Keratinocyte (primary cell): ENCODE data around the gene ERC2. TPM values are rescaled to one million over a fixed set of nuclear protein-coding genes. Genes with fewer than 3 reads are reported as not detected.

Experiments
- DNase-seq: peaks from one replicate; pipeline ENCODE4 v3.0.0-alpha.2; 2011; ENCODE audit warnings: low read depth, missing footprints, low spot score
- FAIRE-seq: peaks from 2 replicates; lab custom pipeline; 2011; peaks lifted over from hg19 to GRCh38; lab: Jason Lieb, UNC
- H2AFZ ChIP-seq: 2 replicates; pipeline ENCODE4 v1.6.0; 2012; ENCODE audit warnings: low read length, control low read depth, inconsistent platforms; ENCODE audit not compliant: control insufficient read depth
- H3K27ac ChIP-seq: 2 replicates; pipeline ENCODE4 v1.5.1; 2011; ENCODE audit warnings: low read length; ENCODE audit not compliant: control insufficient read depth, insufficient read depth
- H3K27me3 ChIP-seq: 3 replicates; pipeline ENCODE4 v1.6.0; 2011; ENCODE audit warnings: low read length; ENCODE audit not compliant: control insufficient read depth, insufficient read depth; ENCODE audit errors: extremely low read depth
- H3K36me3 ChIP-seq, 2 experiments: 2 replicates in 1 of 2; 3 replicates in 1 of 2; pipeline ENCODE4 v1.5.1; 2011; ENCODE audit warnings: low read length in 2 of 2, mild to moderate bottlenecking in 1 of 2; ENCODE audit not compliant: control insufficient read depth in 2 of 2, insufficient read depth in 2 of 2; ENCODE audit errors: extremely low read depth in 1 of 2
- H3K4me1 ChIP-seq: 3 replicates; pipeline ENCODE4 v1.5.1; 2011; ENCODE audit warnings: low read length; ENCODE audit not compliant: control insufficient read depth, insufficient read depth; ENCODE audit errors: extremely low read depth
- H3K4me2 ChIP-seq: 3 replicates; pipeline ENCODE4 v1.6.0; 2011; ENCODE audit warnings: low read depth, low read length; ENCODE audit not compliant: control insufficient read depth, insufficient read depth; ENCODE audit errors: extremely low read depth
- H3K4me3 ChIP-seq, 3 experiments: fragments of 200-600 bp in 1 of 3; sonication (generic) in 1 of 3; 2 replicates in 2 of 3; 3 replicates in 1 of 3; pipeline ENCODE4 v1.5.1; 2011 to 2016; ENCODE audit warnings: low read length in 3 of 3, mild to moderate bottlenecking in 3 of 3, control low read depth in 2 of 3, inconsistent platforms in 1 of 3, low read depth in 1 of 3, mixed read lengths in 1 of 3, mixed run types in 1 of 3, moderate library complexity in 1 of 3; ENCODE audit not compliant: control insufficient read depth in 2 of 3, insufficient read depth in 2 of 3; ENCODE audit errors: extremely low read depth in 1 of 3
- H3K79me2 ChIP-seq: 2 replicates; pipeline ENCODE4 v1.6.0; 2012; ENCODE audit warnings: low read length; ENCODE audit not compliant: control insufficient read depth, insufficient read depth
- H3K9ac ChIP-seq: 3 replicates; pipeline ENCODE4 v1.6.0; 2011; ENCODE audit warnings: low read length; ENCODE audit not compliant: control insufficient read depth, insufficient read depth; ENCODE audit errors: extremely low read depth
- H3K9me1 ChIP-seq: 3 replicates; pipeline ENCODE4 v1.6.0; 2011; ENCODE audit warnings: low read length; ENCODE audit not compliant: control insufficient read depth, insufficient read depth; ENCODE audit errors: extremely low read depth
- H3K9me3 ChIP-seq: 2 replicates; pipeline ENCODE4 v1.5.1; 2012; ENCODE audit warnings: low read depth, low read length; ENCODE audit not compliant: control insufficient read depth
- H4K20me1 ChIP-seq: 3 replicates; pipeline ENCODE4 v1.6.0; 2011; ENCODE audit warnings: low read length; ENCODE audit not compliant: control insufficient read depth, insufficient read depth; ENCODE audit errors: extremely low read depth
- CTCF ChIP-seq, 3 experiments: IDR thresholded peaks in 1 of 3; conservative IDR thresholded peaks in 1 of 3; optimal IDR thresholded peaks in 1 of 3; 2 replicates in 2 of 3; 3 replicates in 1 of 3; pipeline versions ENCODE3 to v1.5.1; 2011; ENCODE audit warnings: low read length in 3 of 3, mild to moderate bottlenecking in 3 of 3, moderate library complexity in 2 of 3, control low read depth in 1 of 3, inconsistent platforms in 1 of 3; ENCODE audit not compliant: insufficient read depth in 2 of 3; ENCODE audit errors: extremely low read depth in 1 of 3
- EZH2 ChIP-seq: IDR thresholded peaks from one replicate; pipeline ENCODE4 v1.6.1; 2012; ENCODE audit warnings: inconsistent platforms, mild to moderate bottlenecking, low read length, moderate library complexity
- dilution Hi-C: fragments of 300-500 bp; cut with MboI; formaldehyde crosslinking; loops from one replicate; pipeline ENCODE4 v1.7.0; 2020; ENCODE audit warnings: low sequenced_read_pairs; ENCODE audit not compliant: extremely low pct_ligation_motif_present
- polyA plus RNA-seq, 5 experiments: library from polyadenylated mRNA; depleted of rRNA in 3 of 5; stranded (reverse) in 3 of 5; stranded (forward) in 1 of 5; unstranded in 1 of 5; fragments of >200 nt; gene quantifications; 1 replicate in 1 of 5; 2 replicates in 3 of 5; 3 replicates in 1 of 5; pipeline versions ENCODE4 v1.2.1 to v1.2.3, GENCODE V29; 2011 to 2012; ENCODE audit warnings: missing spikeins in 2 of 5, low read depth in 1 of 5, low replicate concordance in 1 of 5

The ERC2 gene
- polyA plus RNA-seq, 1 donor (not counting 4 experiments of a cell fraction or from before 2014, with no cell fraction given) = 0.08 TPM

GRCh38 chr3:55771503-55771902 lies 696.8 kb downstream of the ERC2 start:
- no peaks in the 10 kb centered on the region for H3K36me3 ChIP-seq
- no peak overlapping the region for H3K4me3 ChIP-seq
- no peaks in the 10 kb centered on the region for H3K79me2 ChIP-seq
- dilution Hi-C loops = no loop called here
- H4K20me1 ChIP-seq = no peaks in the 10 kb centered on the region
- FAIRE-seq = no peak
- H3K9me1 ChIP-seq = no peaks in the 10 kb centered on the region
- no peak overlapping the region for H3K27ac ChIP-seq
- DNase-seq = no peak
- H3K4me2 ChIP-seq = no peak overlapping the region
- H3K4me1 ChIP-seq = no peaks in the 10 kb centered on the region
- H2AFZ ChIP-seq = no peak overlapping the region
- no peak overlapping the region for H3K9ac ChIP-seq
- TF ChIP-seq CTCF (optimal IDR thresholded peaks at IDR 0.05 in 1 of 3, IDR thresholded peaks at IDR 0.05 in 1 of 3, conservative IDR thresholded peaks at IDR 0.05 in 1 of 3; ENCODE audit: extremely low read depth in 1 of 3, insufficient read depth in 2 of 3, low read length in 3 of 3) (no peak), EZH2 (no peak)
- H3K27me3 ChIP-seq = no peaks in the 10 kb centered on the region
- no peaks in the 10 kb centered on the region for H3K9me3 ChIP-seq

GRCh38 chr3:55770077-55770476 lies 698.2 kb downstream of the ERC2 start:
- no peak overlapping the region for H3K4me3 ChIP-seq
- no peaks in the 10 kb centered on the region for H4K20me1 ChIP-seq
- TF ChIP-seq EZH2 (no peak), CTCF (optimal IDR thresholded peaks at IDR 0.05 in 1 of 3, IDR thresholded peaks at IDR 0.05 in 1 of 3, conservative IDR thresholded peaks at IDR 0.05 in 1 of 3; ENCODE audit: extremely low read depth in 1 of 3, insufficient read depth in 2 of 3, low read length in 3 of 3) (no peak)
- H3K4me1 ChIP-seq = no peaks in the 10 kb centered on the region
- no peak for FAIRE-seq
- H3K9ac ChIP-seq = no peak overlapping the region
- no peak overlapping the region for H3K4me2 ChIP-seq
- H3K9me1 ChIP-seq = no peaks in the 10 kb centered on the region
- no peak overlapping the region for H3K27ac ChIP-seq
- no peak for DNase-seq
- H3K79me2 ChIP-seq = no peaks in the 10 kb centered on the region
- no peak overlapping the region for H2AFZ ChIP-seq
- H3K36me3 ChIP-seq = no peaks in the 10 kb centered on the region
- H3K27me3 ChIP-seq = no peaks in the 10 kb centered on the region
- dilution Hi-C loops = no loop called here
- H3K9me3 ChIP-seq = no peaks in the 10 kb centered on the region
